ENCODE results near the gene OPCML.

Gene OPCML

GRCh38 chr11:133107763-133108162 is 424.5 kb downstream of the OPCML start:
- TF ChIP-seq CTCF (IDR thresholded peaks at IDR 0.05; ENCODE audit: low read length, missing control alignments): no peak
- DNase-seq (ENCODE audit: low read depth): no peak
- no peak overlapping the region for H3K4me3 ChIP-seq (replicated peaks; ENCODE audit: low read depth, low read length)

- no peak for DNase-seq (ENCODE audit: low read depth)
- no peak for TF ChIP-seq CTCF (IDR thresholded peaks at IDR 0.05; ENCODE audit: low read length, missing control alignments)
- H3K4me3 ChIP-seq (replicated peaks; ENCODE audit: low read depth, low read length): no peak overlapping the region
Measured at GRCh38 chr11:133107136-133107535, 425.2 kb downstream of the OPCML start.

GRCh38 chr11:133106417-133106816 is 425.9 kb downstream of the OPCML start:
- no peak for TF ChIP-seq CTCF (IDR thresholded peaks at IDR 0.05; ENCODE audit: low read length, missing control alignments)
- H3K4me3 ChIP-seq (replicated peaks; ENCODE audit: low read depth, low read length): no peak overlapping the region
- DNase-seq (ENCODE audit: low read depth): no peak

- no peak for DNase-seq (ENCODE audit: low read depth)
- no peak overlapping the region for H3K4me3 ChIP-seq (replicated peaks; ENCODE audit: low read depth, low read length)
Measured at GRCh38 chr11:133104009-133104744, 428.1 kb downstream of the OPCML start.

GRCh38 chr11:133096981-133097380 is 435.3 kb downstream of the OPCML start:
- no peak overlapping the region for H3K4me3 ChIP-seq (replicated peaks; ENCODE audit: low read depth, low read length)
- no peak for TF ChIP-seq CTCF (IDR thresholded peaks at IDR 0.05; ENCODE audit: low read length, missing control alignments)
- no peak for DNase-seq (ENCODE audit: low read depth)

More at GRCh38 chr11:133104009-133104744, 428.1 kb downstream of the OPCML start:
- TF ChIP-seq CTCF (IDR thresholded peaks at IDR 0.05; ENCODE audit: low read length, missing control alignments): no peak

GRCh38 chr11:133086518-133086917 is 445.8 kb downstream of the OPCML start:
- TF ChIP-seq CTCF (IDR thresholded peaks at IDR 0.05; ENCODE audit: low read length, missing control alignments): no peak

More at GRCh38 chr11:133086518-133086917, 445.8 kb downstream of the OPCML start:
- H3K4me3 ChIP-seq (replicated peaks; ENCODE audit: low read depth, low read length): no peak overlapping the region
- DNase-seq (ENCODE audit: low read depth): no peak
